ENCODE data around the gene OSBPL2. TPM values are rescaled to one million over a fixed set of nuclear protein-coding genes. Genes with fewer than 3 reads are reported as not detected.

The OSBPL2 gene
- total and polyA plus RNA-seq, 2 donors (not counting 3 experiments of a cell fraction or from before 2014, with no cell fraction given): 13.1 to 33.0 TPM

DNA sequence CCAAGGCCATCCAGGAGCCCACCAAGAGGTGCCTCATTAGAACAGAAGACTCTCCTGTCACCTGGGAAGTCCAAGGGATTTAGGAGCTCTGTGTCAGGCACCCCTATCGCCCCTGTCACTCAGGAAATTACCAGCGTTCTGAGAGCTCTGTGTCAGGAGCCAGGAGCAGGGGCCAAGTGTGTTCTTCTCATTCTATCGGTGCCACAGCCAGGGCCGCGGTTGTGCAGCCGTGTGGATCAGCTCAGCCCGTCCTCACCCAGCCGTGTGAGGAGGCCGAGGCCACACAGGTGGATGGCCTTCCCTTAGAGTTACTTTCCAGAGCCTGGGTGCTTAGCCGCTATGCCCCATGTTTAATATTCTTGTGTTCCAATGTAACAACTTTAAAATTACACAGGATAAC lies 45.7 kb upstream of the OSBPL2 start:
- H3K9me3 ChIP-seq (replicated peaks; ENCODE audit: control insufficient read depth, insufficient read depth, low read length): no peaks in the 10 kb centered on the region
- H3K4me1 ChIP-seq (ENCODE audit: control insufficient read depth, extremely low read depth, insufficient read depth, low read length): peaks cover 3% of the 10 kb centered on the region
- dilution Hi-C loops (cut with MboI; ENCODE audit: extremely low pct_ligation_motif_present, low sequenced_read_pairs) (no loop called here), intact Hi-C loops (cut with micrococcal nuclease) (no loop called here)
- ChIA-PET POLR2A (no interaction called here), CTCF (interaction anchor here (1.4 kb wide), 1 partner anchor 182 kb away, joined by 4 read pairs; no protein-coding TSS in a partner anchor)
- no TSS peak for BruUV-seq (replicated peaks)
- H3K27ac ChIP-seq (ENCODE audit: insufficient read depth, low read depth, low read length): no peak overlapping the region
- no peak overlapping the region for H3K4me3 ChIP-seq (replicated peaks in 1 of 3; ENCODE audit: insufficient read depth in 1 of 3, low read depth in 1 of 3, low read length in 3 of 3)
- H3K27me3 ChIP-seq (ENCODE audit: control insufficient read depth in 2 of 2, insufficient read depth in 2 of 2, low read length in 2 of 2): no peaks in the 10 kb centered on the region
- H4K20me1 ChIP-seq (replicated peaks; ENCODE audit: control insufficient read depth, extremely low read depth, insufficient read depth, low read length): no peaks in the 10 kb centered on the region
- H2AFZ ChIP-seq (ENCODE audit: low read depth, low read length): no peak overlapping the region
- TF ChIP-seq POLR2AphosphoS5 (IDR thresholded peaks at IDR 0.05; ENCODE audit: insufficient read depth, low read depth, low read length) (no peak), GATA2 (IDR thresholded peaks at IDR 0.05; ENCODE audit: insufficient read depth, insufficient read length, low read depth, low read length) (no peak), MYC (IDR thresholded peaks at IDR 0.05; ENCODE audit: low read depth, low read length) (no peak), FOS (IDR thresholded peaks at IDR 0.05; ENCODE audit: borderline replicate concordance, insufficient read depth, low read length) (no peak), POLR2A (IDR thresholded peaks at IDR 0.05; ENCODE audit: low read depth, low read length) (no peak), EZH2 (IDR thresholded peaks at IDR 0.05; ENCODE audit: borderline replicate concordance, low read depth, low read length, severe bottlenecking) (no peak), JUN (IDR thresholded peaks at IDR 0.05; ENCODE audit: borderline replicate concordance, insufficient read depth, insufficient read length, low read depth) (no peak)
- TF ChIP-seq, protein P1, sequence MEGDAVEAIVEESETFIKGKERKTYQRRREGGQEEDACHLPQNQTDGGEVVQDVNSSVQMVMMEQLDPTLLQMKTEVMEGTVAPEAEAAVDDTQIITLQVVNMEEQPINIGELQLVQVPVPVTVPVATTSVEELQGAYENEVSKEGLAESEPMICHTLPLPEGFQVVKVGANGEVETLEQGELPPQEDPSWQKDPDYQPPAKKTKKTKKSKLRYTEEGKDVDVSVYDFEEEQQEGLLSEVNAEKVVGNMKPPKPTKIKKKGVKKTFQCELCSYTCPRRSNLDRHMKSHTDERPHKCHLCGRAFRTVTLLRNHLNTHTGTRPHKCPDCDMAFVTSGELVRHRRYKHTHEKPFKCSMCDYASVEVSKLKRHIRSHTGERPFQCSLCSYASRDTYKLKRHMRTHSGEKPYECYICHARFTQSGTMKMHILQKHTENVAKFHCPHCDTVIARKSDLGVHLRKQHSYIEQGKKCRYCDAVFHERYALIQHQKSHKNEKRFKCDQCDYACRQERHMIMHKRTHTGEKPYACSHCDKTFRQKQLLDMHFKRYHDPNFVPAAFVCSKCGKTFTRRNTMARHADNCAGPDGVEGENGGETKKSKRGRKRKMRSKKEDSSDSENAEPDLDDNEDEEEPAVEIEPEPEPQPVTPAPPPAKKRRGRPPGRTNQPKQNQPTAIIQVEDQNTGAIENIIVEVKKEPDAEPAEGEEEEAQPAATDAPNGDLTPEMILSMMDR (IDR thresholded peaks at IDR 0.05; ENCODE audit: extremely low read depth in 1 of 2, insufficient read depth in 1 of 2, low read depth in 1 of 2, low read length in 2 of 2): no peak
- TF ChIP-seq, protein P2, sequence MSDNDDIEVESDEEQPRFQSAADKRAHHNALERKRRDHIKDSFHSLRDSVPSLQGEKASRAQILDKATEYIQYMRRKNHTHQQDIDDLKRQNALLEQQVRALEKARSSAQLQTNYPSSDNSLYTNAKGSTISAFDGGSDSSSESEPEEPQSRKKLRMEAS (IDR thresholded peaks at IDR 0.05; ENCODE audit: insufficient read depth, insufficient read length): no peak
- FAIRE-seq (no peak), DNase-seq (ENCODE audit: low read depth, low spot score) (no peak)
- H3K9ac ChIP-seq (replicated peaks; ENCODE audit: extremely low read depth, insufficient read depth, low read length): no peak overlapping the region
- H3K4me2 ChIP-seq (ENCODE audit: insufficient read depth, low read length): no peak overlapping the region
- H3K79me2 ChIP-seq (ENCODE audit: control insufficient read depth, insufficient read depth, low read length): peaks cover 8% of the 10 kb centered on the region
- no peaks in the 10 kb centered on the region for H3K9me1 ChIP-seq (replicated peaks; ENCODE audit: control insufficient read depth, extremely low read depth, insufficient read depth, low read length)
- H3K36me3 ChIP-seq (ENCODE audit: control insufficient read depth in 2 of 2, extremely low read depth in 1 of 2, insufficient read depth in 2 of 2, low read length in 2 of 2): peaks cover 2 to 10% of the 10 kb centered on the region in 2 experiments

All from endothelial cell of umbilical vein (primary cell).